Natural killer cell (primary cell): ENCODE measurements around the gene LAMC3. TPM values are rescaled to one million over a fixed set of nuclear protein-coding genes. Genes with fewer than 3 reads are reported as not detected.

ENCODE experiments used
- ATAC-seq, 3 donors: fragments of 150-1000 bp in 2 of 3; fragments of 200-7000 bp in 1 of 3; cut with Tn5 transposase; 1 replicate in 1 of 3; 2 replicates in 2 of 3; pipeline ENCODE4 v1.10.0; 2021; ENCODE audit warnings: mild to moderate bottlenecking in 2 of 3, moderate library complexity in 2 of 3
- DNase-seq, 2 donors: peaks; one replicate each; pipeline versions ENCODE4 v3.0.0 to v3.0.0-alpha.2; 2013 to 2021; ENCODE audit warnings: mixed read lengths in 1 of 2
- H3K27ac ChIP-seq: one replicate; pipeline ENCODE4 v1.5.1; 2013; ENCODE audit warnings: mild to moderate bottlenecking, low read length
- H3K27me3 ChIP-seq: one replicate; pipeline ENCODE4 v1.6.1; 2013; ENCODE audit warnings: low read length; ENCODE audit not compliant: control insufficient read depth, insufficient read depth
- H3K36me3 ChIP-seq: one replicate; pipeline ENCODE4 v1.6.1; 2013; ENCODE audit warnings: low read length; ENCODE audit not compliant: control insufficient read depth, insufficient read depth
- H3K4me1 ChIP-seq: one replicate; pipeline ENCODE4 v1.6.1; 2013; ENCODE audit warnings: low read length; ENCODE audit not compliant: control insufficient read depth, insufficient read depth
- H3K4me3 ChIP-seq: one replicate; pipeline ENCODE4 v1.5.1; 2013; ENCODE audit warnings: low read length
- H3K9me3 ChIP-seq: one replicate; pipeline ENCODE4 v1.6.1; 2013; ENCODE audit warnings: low read length; ENCODE audit not compliant: control insufficient read depth, insufficient read depth
- H3K27ac Mint-ChIP-seq, 2 donors: one replicate each; pipeline ENCODE4 v1.8.0; 2022; ENCODE audit warnings: mild to moderate bottlenecking in 2 of 2, mixed read lengths in 2 of 2, moderate library complexity in 1 of 2
- H3K27me3 Mint-ChIP-seq, 2 donors: one replicate each; pipeline ENCODE4 v1.8.0; 2022; ENCODE audit warnings: low read depth in 2 of 2, mixed read lengths in 2 of 2
- H3K36me3 Mint-ChIP-seq: one replicate; pipeline ENCODE4 v1.8.0; 2022; ENCODE audit warnings: mixed read lengths
- H3K4me1 Mint-ChIP-seq, 2 donors: one replicate each; pipeline ENCODE4 v1.8.0; 2022; ENCODE audit warnings: mixed read lengths in 2 of 2
- H3K4me3 Mint-ChIP-seq: one replicate; pipeline ENCODE4 v1.8.0; 2022; ENCODE audit warnings: mild to moderate bottlenecking, moderate library complexity, mixed read lengths
- H3K9me3 Mint-ChIP-seq, 2 donors: one replicate each; pipeline ENCODE4 v1.8.0; 2022; ENCODE audit warnings: mixed read lengths in 2 of 2
- CTCF ChIP-seq: fragments of 200-600 bp; IDR thresholded peaks from one replicate; pipeline ENCODE4 v1.8.0; 2022; ENCODE audit warnings: antibody characterized with exemption
- WGBS: methylation state at CpG from one replicate; pipeline ENCODE4 v1.1.7; 2013; ENCODE audit warnings: missing lambda C conversion rate; ENCODE audit not compliant: insufficient coverage; 5-methylcytosine and 5-hydroxymethylcytosine counted together
- intact Hi-C: fragments of 100-400 bp; cut with micrococcal nuclease; formaldehyde crosslinking; loops from one replicate; pipeline ENCODE4 v1.14.2; 2022
- total RNA-seq, 4 donors: library from RNA; stranded (reverse); fragments of 120-200 nt in 1 of 4; gene quantifications; one replicate each; pipeline versions ENCODE4 v1.2.3 to v1.2.4, GENCODE V29; 2013 to 2022

The LAMC3 gene
- total RNA-seq, 3 donors from 2014 or later (not counting 1 experiment from before 2014, with no cell fraction given): not detected

DNA sequence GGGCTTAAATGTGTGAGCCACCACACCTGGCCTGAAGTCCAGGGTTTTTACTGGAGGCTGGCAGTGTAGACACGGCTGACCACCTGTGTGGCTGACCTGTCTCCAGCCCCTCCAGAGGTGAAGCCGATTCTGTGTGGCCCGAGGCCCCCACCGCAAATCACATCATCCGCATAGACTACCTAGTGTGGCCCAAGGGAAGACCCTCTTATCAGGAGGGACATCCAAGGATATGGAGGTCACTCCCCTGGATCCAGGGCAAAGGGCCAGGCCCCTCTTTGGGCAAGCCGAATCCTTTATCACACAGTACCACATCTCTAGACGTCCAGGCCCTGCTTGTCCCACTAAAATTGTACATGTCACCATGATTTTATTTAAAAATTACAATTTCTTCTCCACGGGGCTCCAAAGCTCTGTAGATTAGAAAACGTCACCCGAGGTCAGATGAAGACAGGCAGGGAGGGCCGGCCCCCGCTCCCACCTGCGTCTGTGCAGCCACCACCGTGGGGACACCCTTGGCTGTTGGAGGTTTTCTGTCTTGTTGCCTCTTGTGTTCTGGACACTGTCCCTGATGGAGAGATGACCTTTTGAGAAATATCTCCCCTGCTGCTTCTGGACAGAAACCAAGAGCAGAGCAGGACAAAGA lies 20.1 kb downstream of the LAMC3 start:
- 85% methylated on average over 14 of the region's 14 CpGs for WGBS
- TF ChIP-seq CTCF: no peak
- H3K27me3 ChIP-seq: no peaks in the 10 kb centered on the region
- Mint-ChIP-seq H3K4me1 (no peaks in the 10 kb centered on the region), H3K9me3 (no peaks in the 10 kb centered on the region), H3K36me3 (no peaks in the 10 kb centered on the region), H3K27ac (no peak overlapping the region), H3K4me3 (no peak overlapping the region), H3K27me3 (peaks cover 0 to 8% of the 10 kb centered on the region in 2 donors)
- intact Hi-C loops: no loop called here
- no peaks in the 10 kb centered on the region for H3K4me1 ChIP-seq
- ATAC-seq (no peak), DNase-seq (no peak)
- no peaks in the 10 kb centered on the region for H3K36me3 ChIP-seq
- no peaks in the 10 kb centered on the region for H3K9me3 ChIP-seq
- no peak overlapping the region for H3K4me3 ChIP-seq
- no peak overlapping the region for H3K27ac ChIP-seq

GRCh38 chr9:131029574-131029952 lies 20.6 kb downstream of the LAMC3 start:
- no peak for DNase-seq
- 78% methylated on average over 3 of the region's 3 CpGs for WGBS
- intact Hi-C loops: no loop called here

GRCh38 chr9:131030239-131031004 lies 21.4 kb downstream of the LAMC3 start:
- intact Hi-C loops: no loop called here
- Mint-ChIP-seq H3K9me3 (no peaks in the 10 kb centered on the region), H3K27ac (no peak overlapping the region), H3K27me3 (peaks cover 0 to 8% of the 10 kb centered on the region in 2 donors), H3K4me1 (no peaks in the 10 kb centered on the region), H3K4me3 (no peak overlapping the region), H3K36me3 (no peaks in the 10 kb centered on the region)
- Histone ChIP-seq H3K27me3 (no peaks in the 10 kb centered on the region), H3K4me3 (no peak overlapping the region), H3K4me1 (no peaks in the 10 kb centered on the region), H3K27ac (no peak overlapping the region), H3K9me3 (no peaks in the 10 kb centered on the region), H3K36me3 (no peaks in the 10 kb centered on the region)
- DNase-seq: no peak
- TF ChIP-seq CTCF: no peak
- ATAC-seq: no peak
- 86% methylated on average over 13 of the region's 13 CpGs for WGBS

More at GRCh38 chr9:131029574-131029952, 20.6 kb downstream of the LAMC3 start:
- Mint-ChIP-seq H3K36me3 (no peaks in the 10 kb centered on the region), H3K27ac (no peak overlapping the region), H3K9me3 (no peaks in the 10 kb centered on the region), H3K4me3 (no peak overlapping the region), H3K4me1 (no peaks in the 10 kb centered on the region), H3K27me3 (peaks cover 0 to 8% of the 10 kb centered on the region in 2 donors)
- Histone ChIP-seq H3K4me1 (no peaks in the 10 kb centered on the region), H3K9me3 (no peaks in the 10 kb centered on the region), H3K27me3 (no peaks in the 10 kb centered on the region), H3K4me3 (no peak overlapping the region), H3K27ac (no peak overlapping the region), H3K36me3 (no peaks in the 10 kb centered on the region)
- no peak for TF ChIP-seq CTCF
- ATAC-seq: no peak
